ENCODE results near the gene NFX1. TPM values are rescaled to one million over a fixed set of nuclear protein-coding genes. Genes with fewer than 3 reads are reported as not detected.
A peak's percentile ranks its signal among the peaks of the same experiment; 100 is the strongest.

NFX1 gene
- total and polyA plus RNA-seq, 2 experiments from 2014 or later = 18.5 to 19.5 TPM

DNA sequence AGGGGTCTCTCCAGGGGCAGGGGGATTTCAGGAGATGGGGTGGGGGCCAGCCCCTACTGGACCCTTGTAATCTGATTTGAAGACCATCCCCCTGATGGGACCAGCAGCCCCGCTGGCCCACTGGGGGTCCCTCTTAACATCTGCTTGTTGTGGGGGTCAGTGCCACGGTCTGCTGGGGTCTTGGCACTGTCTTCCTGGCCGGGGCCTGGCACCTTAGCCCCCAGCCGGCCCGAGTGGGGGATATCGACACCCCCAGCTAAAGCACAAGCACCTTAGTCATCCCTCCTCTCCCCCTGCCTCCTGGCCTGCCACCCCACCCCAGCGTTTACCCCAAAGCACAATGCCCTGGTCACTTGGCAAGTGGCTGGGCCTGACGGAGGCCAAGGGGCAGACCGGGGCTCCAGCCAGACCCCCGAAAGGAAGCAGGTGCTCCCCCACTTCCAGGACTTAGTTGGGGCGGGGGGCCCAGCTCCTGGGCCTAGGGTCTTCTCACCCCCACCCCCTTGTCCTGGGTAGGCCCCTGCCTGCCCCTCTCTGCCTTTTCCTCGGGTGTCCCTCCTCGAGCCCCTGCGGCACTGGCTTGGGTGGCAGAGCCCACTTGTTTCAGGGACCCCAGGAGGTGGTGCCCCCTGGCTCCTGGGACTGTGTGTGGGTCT, 1.4 kb upstream of the NFX1 start:
- H3K4me3 ChIP-seq = no peak overlapping the region
- WGBS (ENCODE audit: low lambda C conversion rate, missing lambda C conversion rate) = 92% methylated on average over 13 of the region's 14 CpGs
- TF ChIP-seq EZH2phosphoT487 (IDR thresholded peaks at IDR 0.05; ENCODE audit: low read depth, severe bottlenecking, unreplicated experiment) = no peak
- TF ChIP-seq EZH2 (IDR thresholded peaks at IDR 0.05; ENCODE audit: borderline replicate concordance) = no peak
- TF ChIP-seq, protein P1, sequence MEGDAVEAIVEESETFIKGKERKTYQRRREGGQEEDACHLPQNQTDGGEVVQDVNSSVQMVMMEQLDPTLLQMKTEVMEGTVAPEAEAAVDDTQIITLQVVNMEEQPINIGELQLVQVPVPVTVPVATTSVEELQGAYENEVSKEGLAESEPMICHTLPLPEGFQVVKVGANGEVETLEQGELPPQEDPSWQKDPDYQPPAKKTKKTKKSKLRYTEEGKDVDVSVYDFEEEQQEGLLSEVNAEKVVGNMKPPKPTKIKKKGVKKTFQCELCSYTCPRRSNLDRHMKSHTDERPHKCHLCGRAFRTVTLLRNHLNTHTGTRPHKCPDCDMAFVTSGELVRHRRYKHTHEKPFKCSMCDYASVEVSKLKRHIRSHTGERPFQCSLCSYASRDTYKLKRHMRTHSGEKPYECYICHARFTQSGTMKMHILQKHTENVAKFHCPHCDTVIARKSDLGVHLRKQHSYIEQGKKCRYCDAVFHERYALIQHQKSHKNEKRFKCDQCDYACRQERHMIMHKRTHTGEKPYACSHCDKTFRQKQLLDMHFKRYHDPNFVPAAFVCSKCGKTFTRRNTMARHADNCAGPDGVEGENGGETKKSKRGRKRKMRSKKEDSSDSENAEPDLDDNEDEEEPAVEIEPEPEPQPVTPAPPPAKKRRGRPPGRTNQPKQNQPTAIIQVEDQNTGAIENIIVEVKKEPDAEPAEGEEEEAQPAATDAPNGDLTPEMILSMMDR (IDR thresholded peaks at IDR 0.05; ENCODE audit: poor library complexity) = no peak
- DNase-seq (ENCODE audit: low spot score) = no peak
- no peak overlapping the region for H2AFZ ChIP-seq
- H3K36me3 ChIP-seq (replicated peaks; ENCODE audit: insufficient read depth, low read depth) = no peaks in the 10 kb centered on the region
- peak overlapping the region; percentile 99 for H3K27ac ChIP-seq
- H3K9me3 ChIP-seq (ENCODE audit: low read depth) = no peaks in the 10 kb centered on the region
- H3K27me3 ChIP-seq = no peaks in the 10 kb centered on the region
- H3K4me2 ChIP-seq = peak overlapping the region; percentile 74
- H3K4me1 ChIP-seq (ENCODE audit: insufficient read depth) = peaks cover 20% of the 10 kb centered on the region
- H3K9me2 ChIP-seq (replicated peaks; ENCODE audit: insufficient read depth) = no peaks in the 10 kb centered on the region
- H3K79me2 ChIP-seq = peaks cover 29% of the 10 kb centered on the region
- H4K20me1 ChIP-seq (ENCODE audit: insufficient read depth, poor library complexity, severe bottlenecking) = no peaks in the 10 kb centered on the region

- Histone ChIP-seq H3K36me3 (replicated peaks; ENCODE audit: insufficient read depth, low read depth) (no peaks in the 10 kb centered on the region), H4K20me1 (ENCODE audit: insufficient read depth, poor library complexity, severe bottlenecking) (no peaks in the 10 kb centered on the region), H3K79me2 (peaks cover 34% of the 10 kb centered on the region), H3K9me2 (replicated peaks; ENCODE audit: insufficient read depth) (no peaks in the 10 kb centered on the region), H3K27me3 (no peaks in the 10 kb centered on the region), H3K4me2 (peak overlapping the region; percentile 74), H3K27ac (peak overlapping the region; percentile 99), H3K4me1 (ENCODE audit: insufficient read depth) (peaks cover 20% of the 10 kb centered on the region), H2AFZ (peak overlapping the region; percentile 48), H3K9me3 (ENCODE audit: low read depth) (no peaks in the 10 kb centered on the region), H3K4me3 (peak overlapping the region; percentile 50)
- peak; percentile 34 for DNase-seq (ENCODE audit: low spot score)
- WGBS (ENCODE audit: low lambda C conversion rate, missing lambda C conversion rate) = 46% methylated on average over 4 of the region's 12 CpGs
- no peak for TF ChIP-seq EZH2 (IDR thresholded peaks at IDR 0.05; ENCODE audit: borderline replicate concordance)
- no peak for TF ChIP-seq EZH2phosphoT487 (IDR thresholded peaks at IDR 0.05; ENCODE audit: low read depth, severe bottlenecking, unreplicated experiment)
- TF ChIP-seq, protein P1 (IDR thresholded peaks at IDR 0.05; ENCODE audit: poor library complexity) = no peak
Observed at GRCh38 chr9:33289496-33289895, 820 bp upstream of the NFX1 start.

DNA sequence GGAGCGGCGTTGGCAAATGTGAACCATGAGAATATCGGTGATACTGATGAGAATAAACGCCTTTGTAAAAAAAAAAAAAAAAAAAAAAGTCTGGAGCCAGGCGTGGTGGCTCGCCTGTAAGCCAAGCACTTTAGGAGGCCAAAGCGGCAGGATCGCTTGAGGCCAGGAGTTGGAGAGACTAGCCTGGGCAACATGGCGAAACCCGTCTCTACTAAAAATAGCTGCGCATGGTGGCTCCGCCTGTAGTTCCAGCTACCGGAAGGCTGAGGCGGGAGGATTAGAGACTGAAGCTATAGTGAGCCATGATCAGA, 425 bp upstream of the NFX1 start:
- H4K20me1 ChIP-seq (ENCODE audit: insufficient read depth, poor library complexity, severe bottlenecking) = no peaks in the 10 kb centered on the region
- H3K4me2 ChIP-seq = peak overlapping the region; percentile 74
- 2% methylated on average over 14 of the region's 14 CpGs for WGBS (ENCODE audit: low lambda C conversion rate, missing lambda C conversion rate)
- H3K79me2 ChIP-seq = peaks cover 38% of the 10 kb centered on the region
- H3K4me3 ChIP-seq = peak overlapping the region; percentile 50
- DNase-seq (ENCODE audit: low spot score) = no peak
- no peaks in the 10 kb centered on the region for H3K9me2 ChIP-seq (replicated peaks; ENCODE audit: insufficient read depth)
- peak overlapping the region; percentile 48 for H2AFZ ChIP-seq
- no peak for TF ChIP-seq EZH2phosphoT487 (IDR thresholded peaks at IDR 0.05; ENCODE audit: low read depth, severe bottlenecking, unreplicated experiment)
- no peak for TF ChIP-seq EZH2 (IDR thresholded peaks at IDR 0.05; ENCODE audit: borderline replicate concordance)
- TF ChIP-seq, protein P1 (IDR thresholded peaks at IDR 0.05; ENCODE audit: poor library complexity) = no peak
- no peaks in the 10 kb centered on the region for H3K36me3 ChIP-seq (replicated peaks; ENCODE audit: insufficient read depth, low read depth)
- H3K27me3 ChIP-seq = no peaks in the 10 kb centered on the region
- H3K9me3 ChIP-seq (ENCODE audit: low read depth) = no peaks in the 10 kb centered on the region
- H3K27ac ChIP-seq = peak overlapping the region; percentile 99
- peaks cover 20% of the 10 kb centered on the region for H3K4me1 ChIP-seq (ENCODE audit: insufficient read depth)

Measured in hepatocyte (in vitro differentiated cells).